Activated T-cell treated with anti-CD3 and anti-CD28 coated beads, Interleukin-2, amount 50 U/mL, for 48 hours (primary cell): ENCODE measurements around the gene ATAD5.

Experiments used
- DNase-seq, 2 experiments: peaks; one replicate each; pipeline ENCODE4 v3.0.0-alpha.2; 2020

Gene ATAD5, protein sequence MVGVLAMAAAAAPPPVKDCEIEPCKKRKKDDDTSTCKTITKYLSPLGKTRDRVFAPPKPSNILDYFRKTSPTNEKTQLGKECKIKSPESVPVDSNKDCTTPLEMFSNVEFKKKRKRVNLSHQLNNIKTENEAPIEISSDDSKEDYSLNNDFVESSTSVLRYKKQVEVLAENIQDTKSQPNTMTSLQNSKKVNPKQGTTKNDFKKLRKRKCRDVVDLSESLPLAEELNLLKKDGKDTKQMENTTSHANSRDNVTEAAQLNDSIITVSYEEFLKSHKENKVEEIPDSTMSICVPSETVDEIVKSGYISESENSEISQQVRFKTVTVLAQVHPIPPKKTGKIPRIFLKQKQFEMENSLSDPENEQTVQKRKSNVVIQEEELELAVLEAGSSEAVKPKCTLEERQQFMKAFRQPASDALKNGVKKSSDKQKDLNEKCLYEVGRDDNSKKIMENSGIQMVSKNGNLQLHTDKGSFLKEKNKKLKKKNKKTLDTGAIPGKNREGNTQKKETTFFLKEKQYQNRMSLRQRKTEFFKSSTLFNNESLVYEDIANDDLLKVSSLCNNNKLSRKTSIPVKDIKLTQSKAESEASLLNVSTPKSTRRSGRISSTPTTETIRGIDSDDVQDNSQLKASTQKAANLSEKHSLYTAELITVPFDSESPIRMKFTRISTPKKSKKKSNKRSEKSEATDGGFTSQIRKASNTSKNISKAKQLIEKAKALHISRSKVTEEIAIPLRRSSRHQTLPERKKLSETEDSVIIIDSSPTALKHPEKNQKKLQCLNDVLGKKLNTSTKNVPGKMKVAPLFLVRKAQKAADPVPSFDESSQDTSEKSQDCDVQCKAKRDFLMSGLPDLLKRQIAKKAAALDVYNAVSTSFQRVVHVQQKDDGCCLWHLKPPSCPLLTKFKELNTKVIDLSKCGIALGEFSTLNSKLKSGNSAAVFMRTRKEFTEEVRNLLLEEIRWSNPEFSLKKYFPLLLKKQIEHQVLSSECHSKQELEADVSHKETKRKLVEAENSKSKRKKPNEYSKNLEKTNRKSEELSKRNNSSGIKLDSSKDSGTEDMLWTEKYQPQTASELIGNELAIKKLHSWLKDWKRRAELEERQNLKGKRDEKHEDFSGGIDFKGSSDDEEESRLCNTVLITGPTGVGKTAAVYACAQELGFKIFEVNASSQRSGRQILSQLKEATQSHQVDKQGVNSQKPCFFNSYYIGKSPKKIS (N-terminal part only)

DNA sequence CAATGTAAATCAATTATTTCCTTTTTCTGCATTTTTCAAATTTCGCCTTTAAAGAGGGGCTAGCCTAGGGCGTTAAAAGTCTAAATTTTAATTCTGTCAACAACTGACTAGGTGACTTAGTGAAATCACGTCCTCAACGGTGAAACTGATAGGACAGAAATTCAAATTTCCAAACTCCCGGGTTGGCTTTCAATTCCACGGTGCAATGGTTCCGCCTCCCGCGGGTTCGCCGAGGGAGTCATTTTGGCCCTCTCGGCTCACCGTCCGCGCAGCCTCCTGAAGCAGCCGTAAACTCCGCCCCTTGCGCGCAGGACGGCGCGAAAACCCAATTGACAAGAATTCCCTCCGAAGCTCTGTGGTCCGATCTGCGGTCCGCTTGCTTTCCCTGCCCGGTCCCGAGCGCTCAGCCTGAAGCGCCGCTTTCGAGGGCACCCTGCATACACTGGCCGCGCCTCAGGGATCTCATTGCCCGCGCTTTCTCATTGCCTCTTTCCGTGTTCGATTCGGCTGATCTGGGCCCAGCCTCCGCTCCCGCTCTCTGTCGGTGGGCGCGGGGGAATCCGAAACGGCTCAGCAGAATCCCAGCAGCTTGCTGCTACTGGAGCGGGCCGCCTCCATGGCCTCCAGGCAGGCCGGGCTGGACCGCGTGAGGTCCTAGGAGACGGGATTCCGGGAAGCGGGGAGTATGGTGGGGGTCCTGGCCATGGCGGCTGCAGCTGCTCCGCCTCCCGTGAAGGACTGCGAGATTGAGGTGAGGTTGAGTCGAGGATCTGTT lies at the start of gene ATAD5:
Gene ATAD5 (plus strand): TSS at position 304 of the 775 bp plus-strand sequence. CDS start 382 bp downstream, at position 686.
- peak; percentile 91 to 92 for DNase-seq

DNA sequence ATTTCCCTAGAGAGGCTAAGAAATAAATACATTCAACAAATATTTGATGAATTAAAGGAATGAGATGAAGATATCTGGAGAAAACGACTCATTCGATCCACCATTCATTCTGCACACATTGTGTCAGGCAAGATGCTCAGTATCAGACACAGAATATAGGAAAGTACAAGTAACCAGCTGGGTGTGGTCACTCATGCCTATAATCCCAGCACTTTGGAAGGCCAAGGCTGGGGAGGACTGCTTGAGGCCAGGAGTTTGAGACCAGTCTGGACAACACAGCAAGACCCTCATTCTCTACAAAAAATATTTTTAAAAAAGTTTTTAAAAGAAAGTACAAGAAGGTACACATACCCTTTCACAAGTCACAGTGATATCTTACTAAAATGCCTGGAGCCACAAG lies 49.6 kb upstream of the ATAD5 start:
- DNase-seq = no peak

DNA sequence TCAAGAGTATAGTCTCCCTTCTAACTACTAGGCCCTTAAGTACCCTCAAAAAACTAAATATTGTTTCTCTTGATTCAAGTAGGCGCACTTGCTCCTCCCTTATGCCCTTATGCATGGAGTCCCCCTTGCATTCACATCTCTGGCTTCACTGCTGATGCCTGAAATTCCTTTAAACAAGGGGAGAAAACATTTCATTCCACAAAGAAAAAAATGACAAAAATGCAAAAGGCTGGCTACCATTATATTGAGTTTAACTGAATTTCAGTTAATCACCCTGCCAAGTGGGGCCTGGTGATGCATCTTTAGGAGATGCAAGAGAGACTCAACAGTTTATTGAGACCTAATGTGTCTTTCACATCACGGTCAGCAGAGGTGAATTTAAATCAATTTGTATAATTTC lies 42.8 kb upstream of the ATAD5 start:
- DNase-seq = no peak

DNA sequence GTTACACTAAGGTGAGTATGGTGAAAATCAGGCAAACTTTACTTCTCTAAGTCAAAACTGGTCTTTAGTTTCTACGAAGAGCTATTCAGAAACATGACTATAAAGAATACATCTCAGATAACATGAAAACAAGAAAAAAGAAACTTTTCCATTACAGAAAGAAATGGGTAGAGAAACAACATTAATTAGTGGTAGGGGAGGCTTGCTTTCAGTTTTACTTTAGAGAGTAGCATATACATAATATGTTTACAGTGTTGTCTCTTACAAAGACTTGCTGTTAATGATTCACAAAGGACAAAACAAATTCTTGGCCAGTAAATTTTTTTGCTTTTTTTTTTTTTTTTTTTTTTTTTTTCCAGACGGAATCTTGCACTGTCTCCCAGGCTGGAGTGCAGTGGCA lies 41.5 kb upstream of the ATAD5 start:
- no peak for DNase-seq

DNA sequence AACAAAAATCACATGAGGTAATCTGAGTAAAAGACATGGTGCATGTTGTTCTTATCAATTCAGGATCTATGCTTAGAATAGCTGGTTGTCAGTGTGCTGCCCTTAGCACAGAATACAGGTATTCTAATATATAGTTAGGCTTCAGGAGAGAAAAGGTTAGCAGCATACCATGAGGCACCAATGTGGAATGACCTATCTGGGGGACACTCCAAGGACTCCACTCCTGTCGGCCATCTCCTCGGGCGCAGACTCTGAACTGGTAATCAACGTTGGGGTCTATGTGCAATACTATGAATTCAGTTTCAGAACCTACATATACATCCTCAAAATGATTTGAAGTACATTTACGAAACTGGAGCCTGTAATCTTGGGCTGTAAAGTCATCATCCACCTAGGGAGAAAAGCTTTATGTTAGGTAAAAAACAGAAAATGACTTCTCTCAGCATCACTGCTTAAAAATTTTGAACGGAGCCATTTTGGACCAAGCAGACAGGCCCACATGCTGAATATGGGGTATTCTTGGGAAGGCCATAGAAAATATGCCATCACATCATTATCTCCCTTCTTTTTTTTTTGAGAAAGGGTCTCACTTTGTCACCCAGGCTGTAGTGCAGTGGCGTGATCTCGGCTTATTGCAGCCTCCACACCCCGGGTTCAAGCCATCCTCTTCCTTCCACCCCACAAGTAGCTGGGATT lies 38.3 kb upstream of the ATAD5 start:
- no peak for DNase-seq

DNA sequence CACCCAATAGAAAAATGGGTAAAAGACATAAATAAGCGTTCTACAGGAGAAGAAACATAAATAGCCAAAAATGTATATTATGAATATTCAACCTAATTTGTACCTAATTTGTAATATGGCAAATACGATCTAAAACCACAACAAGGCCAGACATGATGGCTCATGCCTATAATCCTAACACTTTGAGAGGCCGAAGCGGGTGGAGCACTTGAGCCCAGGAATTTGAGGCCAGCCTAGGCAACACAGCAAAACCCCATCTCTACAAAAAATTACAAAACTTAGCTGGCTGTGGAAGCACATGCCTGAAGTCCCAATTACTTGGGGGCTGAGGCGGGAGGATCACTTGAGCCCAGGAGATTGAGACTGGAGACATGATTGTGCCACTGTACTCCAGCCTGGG lies 37.4 kb upstream of the ATAD5 start:
- DNase-seq = peak in 1 of 2 experiments; percentile 13

DNA sequence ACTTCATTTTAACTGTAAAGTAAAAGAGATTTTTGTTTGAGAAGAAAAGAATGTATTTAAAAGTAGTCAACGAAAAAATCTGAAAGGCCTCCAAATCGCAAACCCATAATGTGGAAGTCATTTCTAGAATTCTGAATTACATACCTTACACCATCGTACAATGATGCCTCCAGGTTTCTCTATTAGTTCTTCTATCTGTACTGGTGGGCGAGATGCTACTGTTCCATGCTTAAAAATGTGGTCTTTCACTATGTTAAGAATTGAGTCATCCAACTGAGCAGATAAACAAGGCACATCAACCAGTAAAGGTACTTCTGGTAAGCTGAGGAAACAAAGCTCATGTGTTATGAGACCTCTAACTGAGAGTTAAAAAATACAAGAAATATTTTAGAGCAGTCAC lies 35.8 kb upstream of the ATAD5 start:
- peak in 1 of 2 experiments; percentile 5 for DNase-seq

DNA sequence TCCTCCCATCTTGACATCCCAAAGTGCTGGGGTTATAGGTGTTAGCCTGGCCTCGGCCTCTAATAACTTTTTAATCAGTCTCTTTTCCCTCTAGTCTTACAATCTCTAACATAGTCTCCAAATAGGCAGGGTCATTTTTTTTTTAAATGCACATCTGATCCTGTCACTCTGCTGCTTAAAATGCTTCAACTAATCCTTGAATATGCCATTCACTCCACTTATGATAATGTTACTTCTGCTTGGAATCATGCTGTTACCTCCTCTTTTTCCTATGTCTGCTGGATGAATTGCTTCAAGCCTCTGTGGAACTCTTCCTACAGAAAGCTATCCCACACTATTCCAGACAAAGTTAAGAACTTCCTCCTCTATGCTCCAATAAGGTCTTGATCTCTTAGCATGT lies 30.1 kb upstream of the ATAD5 start:
- DNase-seq = no peak

DNA sequence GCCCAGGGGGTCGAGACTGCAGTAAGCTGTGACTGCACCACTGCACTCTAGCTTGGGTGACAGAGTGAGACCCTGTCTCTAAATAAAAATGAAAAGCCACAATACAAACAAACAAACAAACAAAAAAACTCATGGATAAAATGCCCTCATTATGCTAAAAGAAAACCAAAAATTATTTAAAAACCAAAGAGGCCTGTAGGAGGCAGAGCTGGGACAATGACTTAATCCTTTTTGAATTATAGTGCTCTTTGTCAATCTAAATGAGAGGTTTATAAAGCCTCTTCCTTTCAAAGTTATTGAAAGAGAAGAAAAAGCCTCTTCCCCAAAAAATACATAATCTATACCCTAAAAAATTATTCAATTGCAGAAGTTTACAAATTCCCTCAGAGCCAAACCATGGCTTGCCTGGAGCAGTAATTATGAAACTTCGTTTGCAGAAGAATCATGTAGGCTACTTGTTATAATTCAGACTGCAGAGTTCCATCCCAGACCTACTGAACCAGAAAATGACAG lies 25.8 kb upstream of the ATAD5 start:
- peak in 1 of 2 experiments; percentile 12 for DNase-seq

DNA sequence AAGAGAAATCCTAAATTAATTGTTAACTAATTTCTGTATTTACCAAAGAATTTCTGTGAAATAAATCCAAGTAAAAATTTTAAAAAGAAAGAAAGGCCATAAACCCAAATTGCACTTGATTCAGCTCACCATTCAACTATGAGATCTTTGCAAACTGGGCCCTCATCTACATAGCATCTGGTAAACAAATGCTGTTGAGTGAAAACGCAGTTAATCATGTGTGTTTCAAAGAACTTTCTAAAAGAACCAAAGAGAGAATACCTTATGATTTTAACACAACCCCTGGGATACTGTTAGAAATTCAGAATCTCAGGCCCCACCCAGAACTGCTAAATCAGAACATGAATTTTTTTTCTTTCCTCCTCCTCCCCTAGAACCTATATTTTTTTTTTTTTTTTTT lies 23.9 kb upstream of the ATAD5 start:
- DNase-seq = no peak

DNA sequence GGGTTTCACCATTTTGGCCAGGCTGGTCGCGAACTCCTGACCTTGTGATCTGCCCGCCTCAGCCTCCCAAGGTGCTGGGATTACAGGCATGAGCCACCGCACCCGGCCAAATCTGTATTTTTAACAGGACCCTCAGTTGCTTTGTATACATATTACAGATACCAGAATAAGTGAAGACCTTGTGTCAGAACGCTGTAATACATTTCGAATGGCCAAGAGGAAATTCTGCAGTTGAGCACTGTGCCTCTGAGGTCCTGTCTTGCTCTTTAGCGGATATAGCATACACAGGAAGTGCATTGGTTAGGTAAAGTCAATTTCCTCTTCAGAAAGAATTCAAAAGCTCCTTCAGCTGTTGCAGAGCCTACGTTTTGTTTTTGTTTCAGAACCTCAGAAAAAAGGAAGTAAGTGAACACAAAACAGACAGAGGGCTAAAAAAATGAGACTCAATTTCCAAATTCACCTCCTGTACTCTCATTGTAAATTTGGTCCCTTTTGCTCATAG lies 22.9 kb upstream of the ATAD5 start:
- DNase-seq = peak; percentile 41 to 42

DNA sequence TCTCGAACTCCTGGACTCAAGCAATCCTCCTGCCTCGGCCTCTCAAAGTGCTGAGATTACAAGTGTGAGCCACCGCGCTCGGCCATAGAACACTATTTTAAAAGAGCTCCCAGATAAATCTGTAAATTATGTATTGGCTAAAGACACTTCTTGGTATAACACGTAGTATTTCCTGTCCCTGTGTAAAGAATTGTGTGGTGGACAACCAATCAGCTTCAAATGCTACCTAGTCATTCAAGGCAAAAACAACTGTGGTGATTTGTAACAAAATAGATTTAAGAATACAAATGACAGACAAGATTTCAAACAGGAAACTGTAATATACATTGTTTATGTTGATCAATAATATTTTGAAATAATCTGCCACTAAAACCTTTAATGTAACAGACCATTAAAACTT lies 21.9 kb upstream of the ATAD5 start:
- no peak for DNase-seq

DNA sequence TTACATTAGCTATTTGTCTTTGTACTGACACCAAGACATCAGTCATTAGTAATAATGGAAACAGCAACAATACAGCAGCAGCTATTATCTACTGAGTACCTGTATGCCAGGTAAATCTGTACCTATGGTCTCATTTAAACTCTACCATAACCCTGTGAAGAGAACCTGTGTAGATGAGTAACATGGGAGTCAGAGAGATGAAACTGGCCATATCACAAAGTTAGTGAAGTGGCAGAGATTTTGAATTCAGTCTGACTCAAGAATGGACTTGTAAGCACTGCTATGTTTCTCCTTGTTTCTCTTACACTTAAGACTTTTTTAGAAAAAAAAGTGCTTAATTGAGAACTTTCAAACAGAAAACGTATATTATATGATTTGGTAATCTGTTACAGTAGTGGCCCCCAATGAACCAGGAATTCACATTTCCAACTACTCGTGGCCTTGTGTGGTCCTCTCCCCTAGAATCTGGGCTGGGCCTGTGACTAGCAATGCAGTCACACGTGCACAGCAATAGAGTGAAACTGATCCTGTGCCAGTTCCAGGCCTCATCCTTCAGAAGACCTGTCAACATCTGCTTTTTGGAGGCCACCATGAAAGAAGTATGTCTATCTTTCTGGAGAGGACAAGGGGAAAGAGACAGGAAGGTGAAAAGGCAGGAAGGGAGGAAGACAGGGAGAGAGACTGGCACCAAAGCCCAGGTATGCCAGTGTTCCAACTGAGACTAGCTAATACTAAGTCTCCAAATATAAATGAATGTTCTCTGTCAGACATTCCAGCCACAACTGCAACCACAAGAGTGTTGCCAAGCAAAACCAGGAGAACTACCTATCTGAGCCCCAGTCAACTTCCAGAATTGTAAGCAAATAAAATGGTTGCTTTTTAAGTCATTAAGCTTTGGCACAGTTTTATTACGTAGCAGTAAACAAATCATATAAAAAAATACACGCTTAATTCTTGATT lies 19.3 kb upstream of the ATAD5 start:
- DNase-seq = peak; percentile 33 to 39

DNA sequence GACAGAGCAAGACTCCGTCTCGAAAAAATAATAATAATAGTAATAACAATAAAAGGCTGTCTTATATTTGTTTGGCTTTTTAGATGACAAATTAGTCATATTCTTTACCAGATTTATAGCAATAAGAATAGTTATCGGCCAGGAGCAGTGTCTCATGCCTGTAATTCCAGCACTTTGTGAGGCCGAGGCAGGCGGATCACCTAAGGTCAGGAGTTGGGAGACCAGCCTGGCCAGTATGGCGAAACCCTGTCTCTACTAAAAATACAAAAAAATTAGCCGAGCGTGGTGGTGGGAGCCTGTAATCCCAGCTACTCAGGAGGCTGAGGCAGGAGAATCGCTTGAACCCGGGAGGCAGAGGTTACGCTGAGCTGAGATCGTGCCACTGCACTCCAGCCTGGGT lies 17.5 kb upstream of the ATAD5 start:
- peak in 1 of 2 experiments; percentile 5 for DNase-seq

DNA sequence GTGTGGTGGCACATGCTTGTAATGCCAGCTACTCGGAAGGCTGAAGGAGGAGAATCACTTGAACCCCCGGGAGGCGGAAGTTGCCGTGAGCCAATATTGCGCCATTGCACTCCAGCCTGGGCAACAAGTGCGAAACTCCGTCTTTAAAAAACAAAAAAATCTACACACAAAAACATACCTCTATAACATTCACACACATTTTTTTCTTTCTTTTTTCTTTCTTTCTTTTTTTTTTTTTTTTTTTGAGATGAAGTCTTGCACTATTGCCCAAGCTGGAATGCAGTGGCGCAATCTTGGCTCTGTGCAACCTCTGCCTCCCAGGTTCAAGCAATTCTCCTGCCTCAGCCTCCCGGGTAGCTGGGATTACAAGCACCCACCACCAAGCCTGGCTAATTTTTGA lies 16.9 kb upstream of the ATAD5 start:
- peak in 1 of 2 experiments; percentile 10 for DNase-seq

DNA sequence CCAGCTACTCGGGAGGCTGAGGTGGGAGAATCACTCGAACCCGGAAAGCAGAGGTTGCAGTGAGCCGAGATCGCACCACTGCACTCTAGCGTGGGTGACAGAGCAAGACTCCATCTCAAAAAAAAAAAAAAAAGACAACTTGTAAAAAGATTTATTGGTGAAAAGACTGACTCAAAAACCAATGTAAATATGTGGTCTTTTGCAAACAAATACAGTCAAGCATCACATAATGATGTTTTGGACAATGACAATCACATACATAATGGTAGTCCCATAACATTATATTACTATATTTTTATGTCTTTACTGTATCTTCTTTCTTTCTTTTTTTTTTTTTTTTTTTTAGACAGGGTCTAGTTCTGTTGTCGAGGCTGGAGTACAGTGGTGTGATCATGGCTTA lies 15.6 kb upstream of the ATAD5 start:
- no peak for DNase-seq

DNA sequence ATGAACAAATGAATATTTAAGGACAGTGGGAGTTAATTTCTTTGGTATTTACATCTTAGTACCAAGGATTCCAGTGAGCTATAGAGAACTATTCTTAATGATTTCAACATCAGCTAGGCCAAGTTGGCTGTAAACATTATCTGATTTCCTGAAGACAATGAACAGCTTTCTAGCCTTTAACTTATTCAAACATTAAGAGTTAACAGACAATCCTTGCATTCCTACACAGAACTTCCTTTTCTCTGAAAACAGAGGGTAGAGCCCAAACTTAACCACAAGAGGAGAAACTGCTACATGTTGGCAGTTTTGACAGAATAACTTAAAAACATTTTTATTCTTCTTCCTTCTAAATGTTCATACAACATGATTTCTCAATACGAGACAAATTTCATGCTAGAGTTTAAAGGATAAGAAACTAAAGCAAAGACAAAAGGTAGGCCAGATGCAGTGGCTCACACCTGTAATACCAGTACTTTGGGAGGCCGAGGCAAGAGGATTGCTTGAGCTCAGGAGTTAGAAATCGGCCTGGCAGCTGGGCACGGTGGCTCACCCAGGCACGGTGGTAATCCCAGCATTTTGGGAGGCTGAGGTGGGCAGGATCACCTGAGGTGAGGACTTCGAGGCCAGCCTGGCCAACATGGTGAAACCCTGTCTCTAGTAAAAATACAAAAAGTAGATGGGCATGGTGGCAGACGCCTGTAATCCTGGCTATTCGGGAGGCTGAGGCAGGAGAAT lies 11.6 kb upstream of the ATAD5 start:
- DNase-seq = peak; percentile 29 to 32

DNA sequence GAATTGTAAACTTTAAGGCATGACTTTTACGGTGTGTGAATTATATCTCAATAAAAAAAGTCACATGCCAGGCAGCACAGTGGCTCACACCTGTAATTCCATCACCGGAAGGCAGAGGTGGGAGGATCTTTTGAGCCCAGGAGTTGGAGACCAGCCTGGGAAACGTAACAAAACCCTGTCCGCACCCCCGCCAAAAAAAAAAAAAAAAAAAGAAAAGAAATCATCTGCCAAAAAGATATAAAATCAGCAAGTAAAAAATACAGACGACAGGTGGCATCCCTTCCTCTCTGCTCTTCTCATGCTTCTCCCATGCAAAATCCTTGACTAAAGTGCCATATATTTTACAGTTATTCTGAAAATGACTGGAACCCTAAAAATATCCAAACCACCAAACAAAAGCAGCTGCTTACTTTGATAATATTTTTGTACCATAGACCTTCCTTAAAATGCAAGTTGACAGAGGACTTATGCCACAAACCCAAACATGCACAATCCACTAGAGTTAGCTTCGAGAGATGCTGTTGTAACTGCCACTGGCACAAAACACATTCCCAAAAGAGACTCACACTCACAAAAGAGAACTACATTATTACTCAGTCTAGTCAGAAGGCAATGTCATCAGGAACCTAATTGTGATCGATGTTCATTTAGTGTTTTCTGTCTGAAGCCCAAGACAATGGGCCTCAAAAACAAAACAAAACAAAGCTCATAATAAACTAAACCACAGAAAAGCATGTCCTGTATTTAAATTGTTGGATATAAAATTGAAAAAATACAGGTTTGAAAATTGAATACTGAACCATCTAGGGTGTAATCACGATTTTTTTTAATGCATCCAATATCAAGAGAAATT lies 9.7 kb upstream of the ATAD5 start:
- peak in 1 of 2 experiments; percentile 16 for DNase-seq
